Ectodermal cell (in vitro differentiated cells): ENCODE results near the gene TP53INP2.
"Not testable (repeated sequence)": the region's sequence is repeated elsewhere in the genome, so short reads cannot be mapped to it uniquely, and the experiment has no call there.

ENCODE experiments used
- H3K27ac ChIP-seq: 2 replicates; pipeline ENCODE4 v1.7.0; 2013; ENCODE audit warnings: mild to moderate bottlenecking, low read depth, low read length; ENCODE audit not compliant: insufficient read depth, poor library complexity, severe bottlenecking
- H3K27me3 ChIP-seq: 2 replicates; pipeline ENCODE4 v1.7.0; 2013; ENCODE audit warnings: mild to moderate bottlenecking, low read length; ENCODE audit not compliant: insufficient read depth, control insufficient read depth, poor library complexity, severe bottlenecking
- H3K36me3 ChIP-seq: one replicate; pipeline ENCODE4 v1.7.0; 2013; ENCODE audit warnings: low read length; ENCODE audit not compliant: control insufficient read depth, insufficient read depth
- H3K4me1 ChIP-seq: one replicate; pipeline ENCODE4 v1.7.0; 2013; ENCODE audit warnings: low read length; ENCODE audit not compliant: control insufficient read depth, insufficient read depth
- H3K4me3 ChIP-seq: 2 replicates; pipeline ENCODE4 v1.7.0; 2013; ENCODE audit warnings: low read depth, low read length, control low read depth; ENCODE audit not compliant: insufficient read depth
- H3K9me3 ChIP-seq: 2 replicates; pipeline ENCODE4 v1.7.0; 2013; ENCODE audit warnings: mild to moderate bottlenecking, low read length, moderate library complexity; ENCODE audit not compliant: control insufficient read depth
- WGBS, 2 experiments: methylation state at CpG; one replicate each; pipeline ENCODE4 v1.1.7; 2013; ENCODE audit warnings: missing lambda C conversion rate in 2 of 2; 5-methylcytosine and 5-hydroxymethylcytosine counted together

TP53INP2 gene

DNA sequence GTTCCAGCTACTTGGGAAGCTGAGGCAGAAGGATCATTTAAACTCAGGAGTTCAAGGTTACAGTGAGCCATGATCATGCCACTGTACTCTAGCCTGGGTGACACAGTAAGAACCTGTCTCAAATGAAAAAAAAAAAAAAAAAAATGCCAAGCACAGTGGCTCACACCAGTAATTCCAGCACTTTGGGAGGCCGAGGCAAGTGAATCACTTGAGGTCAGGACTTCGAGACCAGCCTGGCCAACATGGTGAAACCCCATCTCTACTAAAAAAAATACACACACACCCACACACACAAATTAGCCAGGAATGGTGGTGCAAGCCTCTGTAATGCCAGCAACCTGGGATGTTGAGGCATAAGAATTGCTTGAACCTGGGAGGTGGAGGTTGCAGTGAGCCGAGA, 18.4 kb downstream of the TP53INP2 start:
- not testable (repeated sequence) for H3K4me1 ChIP-seq, H3K27me3 ChIP-seq, H3K4me3 ChIP-seq, H3K27ac ChIP-seq, H3K9me3 ChIP-seq
- WGBS, 2 experiments, result 93 to 95% methylated on average over 3 of the region's 3 CpGs
- peaks cover 17% of the 10 kb centered on the region for H3K36me3 ChIP-seq

DNA sequence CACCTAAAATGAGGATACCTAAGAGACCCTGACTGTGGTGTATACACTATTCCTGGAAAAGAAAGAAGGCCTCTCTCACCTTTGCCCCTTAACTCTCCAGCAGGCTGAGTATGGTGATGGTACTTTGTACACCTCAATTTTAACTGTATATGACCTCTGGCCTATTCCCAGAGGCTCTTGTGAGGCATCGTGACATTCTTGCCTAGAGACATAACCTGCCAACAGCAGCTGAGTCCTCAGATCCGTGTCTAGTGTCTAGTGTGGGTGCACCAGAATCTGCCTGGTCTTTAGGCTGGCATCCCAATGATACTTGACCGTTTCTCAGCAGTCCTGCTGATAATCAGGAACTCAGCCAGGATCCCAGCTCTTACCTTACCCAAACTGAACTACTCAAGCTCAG, 20.0 kb downstream of the TP53INP2 start:
- WGBS, 2 experiments, result 92 to 94% methylated on average over 3 of the region's 3 CpGs
- Histone ChIP-seq H3K4me3 (no peak overlapping the region), H3K27ac (no peak overlapping the region), H3K27me3 (no peaks in the 10 kb centered on the region), H3K4me1 (no peaks in the 10 kb centered on the region), H3K9me3 (no peaks in the 10 kb centered on the region), H3K36me3 (peaks cover 17% of the 10 kb centered on the region)

DNA sequence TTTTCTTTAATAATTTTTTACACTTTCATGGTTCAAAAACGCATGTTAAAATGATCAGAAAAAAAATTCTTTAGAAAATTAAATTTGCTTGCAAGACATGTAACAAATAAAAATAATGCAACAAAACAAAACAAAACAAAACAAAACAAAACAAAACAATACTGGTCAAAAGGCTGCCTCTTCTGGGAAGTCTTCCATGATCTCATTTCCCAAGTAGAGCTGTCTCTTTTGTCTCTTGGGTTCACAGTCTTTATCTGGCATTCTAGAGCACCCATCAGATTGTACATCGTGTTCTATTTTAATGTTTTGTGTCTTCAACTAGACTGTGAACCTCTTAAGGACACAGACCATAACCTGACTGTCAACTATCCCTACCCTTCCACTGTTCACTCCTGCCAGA, 25.3 kb downstream of the TP53INP2 start:
- Histone ChIP-seq H3K36me3 (peaks cover 18% of the 10 kb centered on the region), H3K9me3 (no peaks in the 10 kb centered on the region), H3K4me1 (no peaks in the 10 kb centered on the region), H3K4me3 (no peak overlapping the region), H3K27ac (no peak overlapping the region), H3K27me3 (no peaks in the 10 kb centered on the region)
- 94 to 100% methylated on average over 1 of the region's 2 CpGs for WGBS, 2 experiments

DNA sequence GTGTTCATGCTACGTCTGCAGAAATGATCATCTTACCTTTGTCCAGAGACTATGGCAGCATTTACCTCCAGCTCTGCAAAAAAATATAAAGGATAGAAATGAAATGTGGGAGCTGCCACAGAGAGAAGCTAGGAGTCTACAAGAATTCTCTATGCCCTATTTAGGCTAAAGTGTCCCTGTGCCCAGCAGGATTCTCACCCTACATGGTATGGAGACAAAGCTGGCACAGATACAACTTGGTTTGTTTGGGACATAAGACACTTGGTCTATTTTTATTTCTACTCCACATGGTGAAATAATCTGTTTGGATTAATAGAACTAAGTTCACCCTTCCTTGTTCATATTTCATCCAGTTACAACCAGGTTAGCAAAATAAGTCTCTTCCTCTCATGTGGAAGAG, 28.4 kb downstream of the TP53INP2 start:
- WGBS, 2 experiments, result 90 to 100% methylated on average over 1 of the region's 1 CpG
- Histone ChIP-seq H3K27ac (no peak overlapping the region), H3K4me1 (no peaks in the 10 kb centered on the region), H3K27me3 (no peaks in the 10 kb centered on the region), H3K4me3 (no peak overlapping the region), H3K9me3 (no peaks in the 10 kb centered on the region), H3K36me3 (peaks cover 4% of the 10 kb centered on the region)

DNA sequence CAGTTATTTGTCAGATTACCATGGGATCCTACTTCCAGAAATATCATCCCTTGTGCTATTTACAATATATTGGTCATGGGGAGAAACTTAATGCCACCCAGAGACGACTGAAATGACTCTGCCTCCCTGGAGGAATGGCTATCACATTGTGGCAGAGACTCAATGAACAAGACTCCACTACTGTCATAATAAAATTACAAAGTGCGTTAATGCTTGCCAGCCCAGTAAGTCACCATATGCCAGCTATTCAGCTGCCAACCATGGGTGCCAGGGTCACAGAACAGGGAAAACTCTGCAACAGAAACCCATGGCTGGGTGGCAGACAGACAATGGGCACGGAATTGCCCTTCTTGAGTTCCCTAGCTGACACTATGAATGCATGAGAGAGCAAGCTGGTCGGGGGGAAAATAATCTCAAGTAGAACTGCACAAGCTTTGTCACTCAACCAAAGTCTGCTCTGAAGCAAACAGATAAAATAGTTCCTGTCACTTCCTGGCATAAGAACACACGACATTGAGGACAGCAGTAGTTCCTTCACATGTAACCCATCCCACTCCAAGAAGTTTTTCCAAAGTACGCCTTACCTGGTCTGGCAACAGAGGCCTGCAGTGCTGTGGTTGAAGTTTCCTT, 32.1 kb downstream of the TP53INP2 start:
- Histone ChIP-seq H3K27ac (no peak overlapping the region), H3K4me3 (no peak overlapping the region), H3K27me3 (no peaks in the 10 kb centered on the region), H3K9me3 (no peaks in the 10 kb centered on the region), H3K36me3 (peaks cover 4% of the 10 kb centered on the region), H3K4me1 (no peaks in the 10 kb centered on the region)
- WGBS, 2 experiments, result 88 to 90% methylated on average over 6 of the region's 6 CpGs

DNA sequence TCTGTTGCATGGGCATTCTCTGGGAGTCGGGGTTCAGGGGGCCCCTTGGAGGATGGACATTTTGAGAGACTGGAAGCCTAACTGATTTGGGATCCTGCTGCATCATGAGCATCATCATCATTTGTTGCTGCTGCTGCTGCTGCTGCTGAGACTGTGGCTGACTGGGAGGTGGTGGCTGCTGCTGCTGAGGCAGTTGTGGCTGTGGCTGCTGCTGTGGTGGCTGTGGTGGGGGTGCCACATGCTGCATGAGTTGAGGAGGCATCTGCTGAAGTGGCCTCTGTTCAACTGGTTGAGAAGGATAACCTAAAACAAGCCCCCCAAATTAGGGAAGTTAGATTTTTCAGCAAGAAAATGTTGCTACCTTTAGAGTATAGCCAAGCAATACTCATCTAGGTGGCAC, 38.9 kb downstream of the TP53INP2 start:
- Histone ChIP-seq H3K36me3 (peaks cover 32% of the 10 kb centered on the region), H3K9me3 (no peaks in the 10 kb centered on the region), H3K27ac (no peak overlapping the region), H3K4me1 (no peaks in the 10 kb centered on the region), H3K4me3 (no peak overlapping the region), H3K27me3 (no peaks in the 10 kb centered on the region)
- 94 to 100% methylated on average over 1 of the region's 1 CpG for WGBS, 2 experiments

DNA sequence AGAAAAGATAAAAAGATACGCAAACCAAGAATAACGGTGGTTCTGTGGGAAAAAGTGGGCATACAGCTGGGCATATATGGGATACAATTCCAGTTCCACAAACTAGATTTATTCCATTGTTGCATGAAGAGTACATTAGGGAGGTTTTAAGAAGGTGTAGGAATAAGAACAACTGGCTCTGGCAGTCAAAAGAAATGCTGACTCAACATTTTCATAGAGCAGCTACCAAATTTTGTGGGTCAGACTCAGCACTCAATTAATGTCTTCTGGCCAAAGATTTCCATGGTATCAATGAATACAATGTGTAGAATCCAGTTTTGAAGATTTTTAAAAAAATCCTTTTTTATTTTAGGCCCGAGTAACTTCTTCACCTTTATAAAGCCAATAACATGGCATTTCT, 40.2 kb downstream of the TP53INP2 start:
- no peaks in the 10 kb centered on the region for H3K27me3 ChIP-seq
- no peak overlapping the region for H3K27ac ChIP-seq
- no peaks in the 10 kb centered on the region for H3K9me3 ChIP-seq
- H3K36me3 ChIP-seq, result peaks cover 39% of the 10 kb centered on the region
- WGBS, 2 experiments, result 96 to 99% methylated on average over 3 of the region's 3 CpGs
- no peak overlapping the region for H3K4me3 ChIP-seq
- H3K4me1 ChIP-seq, result no peaks in the 10 kb centered on the region

DNA sequence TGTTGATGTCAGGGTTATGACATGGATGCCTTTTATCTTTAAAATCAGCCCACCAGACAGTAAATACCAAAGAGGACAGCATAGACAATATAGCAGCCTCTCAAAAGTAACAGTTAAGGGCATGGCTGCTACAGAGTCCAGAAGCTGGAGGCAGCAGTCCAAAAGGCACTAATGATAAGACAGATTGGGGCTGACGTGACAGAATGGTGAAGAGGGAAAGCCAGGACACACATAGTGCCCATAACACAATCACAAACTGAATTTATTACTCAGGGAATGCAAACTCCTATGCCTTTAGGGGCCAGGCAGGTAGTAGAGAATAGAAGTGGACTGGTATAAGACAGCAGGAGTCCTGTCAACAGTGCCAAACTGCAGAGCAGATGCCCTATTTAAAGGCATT, 40.7 kb downstream of the TP53INP2 start:
- Histone ChIP-seq H3K9me3 (no peaks in the 10 kb centered on the region), H3K36me3 (peaks cover 44% of the 10 kb centered on the region), H3K4me1 (no peaks in the 10 kb centered on the region), H3K27me3 (no peaks in the 10 kb centered on the region), H3K4me3 (no peak overlapping the region), H3K27ac (no peak overlapping the region)
- 75 to 93% methylated on average over 1 of the region's 1 CpG for WGBS, 2 experiments

DNA sequence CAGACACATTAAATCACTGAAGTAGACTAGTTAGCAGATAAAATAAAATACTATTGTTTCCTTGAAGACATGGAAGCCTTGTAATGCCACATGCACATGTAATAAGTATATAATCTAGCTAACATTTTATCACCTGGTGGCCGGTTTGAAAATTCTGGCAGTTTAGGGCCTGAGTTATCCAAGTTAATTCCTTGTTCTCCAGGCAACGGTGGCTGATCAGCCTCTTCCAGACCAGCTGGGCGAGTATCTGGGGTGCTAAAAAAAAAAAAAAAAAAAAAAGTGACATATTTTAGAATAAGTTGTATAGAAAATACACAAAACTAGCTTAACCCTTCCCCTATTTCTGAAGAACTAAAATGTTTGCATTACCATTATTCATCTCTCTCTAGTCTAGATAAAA, 42.5 kb downstream of the TP53INP2 start:
- no peaks in the 10 kb centered on the region for H3K27me3 ChIP-seq
- H3K27ac ChIP-seq, result no peak overlapping the region
- H3K4me3 ChIP-seq, result no peak overlapping the region
- 94% methylated on average over 2 of the region's 3 CpGs for WGBS, 2 experiments
- peaks cover 45% of the 10 kb centered on the region for H3K36me3 ChIP-seq
- no peaks in the 10 kb centered on the region for H3K4me1 ChIP-seq
- H3K9me3 ChIP-seq, result no peaks in the 10 kb centered on the region

DNA sequence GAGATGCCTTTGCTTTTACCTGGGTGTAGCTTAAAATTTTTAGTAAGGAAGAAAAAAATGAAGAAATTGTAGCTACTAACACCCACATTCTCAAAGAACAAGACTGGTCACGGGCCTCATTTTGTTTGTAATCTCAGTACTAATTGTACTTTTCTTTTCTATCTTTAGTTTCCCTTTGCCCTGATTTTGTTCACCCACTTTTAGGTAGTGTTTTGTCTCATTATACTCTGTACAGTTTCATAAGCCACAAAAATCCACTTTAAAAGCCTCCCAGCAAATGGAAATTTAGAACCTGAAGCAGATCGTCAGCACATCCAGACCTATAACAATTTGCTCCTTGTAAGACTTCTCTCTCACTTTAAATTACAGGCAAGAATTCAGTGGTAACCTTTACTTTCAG, 43.3 kb downstream of the TP53INP2 start:
- H3K36me3 ChIP-seq, result peaks cover 41% of the 10 kb centered on the region
- no peak overlapping the region for H3K27ac ChIP-seq
- 92 to 100% methylated on average over 2 of the region's 2 CpGs for WGBS, 2 experiments

DNA sequence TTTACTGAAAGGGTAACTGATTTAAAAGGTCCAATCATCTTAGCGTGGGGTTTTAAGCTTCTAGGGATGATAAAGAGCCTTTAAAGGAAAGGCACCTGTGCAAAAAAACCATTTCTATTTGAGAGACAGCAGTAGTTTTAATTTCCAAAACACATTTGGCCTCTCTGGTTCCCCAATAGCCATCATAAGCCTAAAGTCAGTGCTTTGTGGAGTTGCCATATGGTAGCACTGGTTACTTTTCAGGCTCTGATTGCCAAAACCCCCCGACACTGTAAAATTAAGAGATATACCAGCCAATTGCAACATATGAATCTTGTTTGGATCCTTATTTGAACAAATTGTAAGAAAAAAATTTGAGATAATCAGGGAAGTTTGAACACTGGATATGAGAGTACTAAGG, 44.6 kb downstream of the TP53INP2 start:
- Histone ChIP-seq H3K9me3 (no peaks in the 10 kb centered on the region), H3K36me3 (peaks cover 32% of the 10 kb centered on the region), H3K4me1 (no peaks in the 10 kb centered on the region), H3K4me3 (no peak overlapping the region), H3K27ac (no peak overlapping the region), H3K27me3 (no peaks in the 10 kb centered on the region)
- 96 to 100% methylated on average over 1 to 2 of the region's 2 CpGs for WGBS, 2 experiments

More for the DNA sequence above, 43.3 kb downstream of the TP53INP2 start:
- Histone ChIP-seq H3K4me3 (no peak overlapping the region), H3K4me1 (no peaks in the 10 kb centered on the region), H3K9me3 (no peaks in the 10 kb centered on the region), H3K27me3 (no peaks in the 10 kb centered on the region)
